OCI-LY7 (cell line): Measurements from ENCODE around the gene RPA1. TPM values are rescaled to one million over a fixed set of nuclear protein-coding genes. Genes with fewer than 3 reads are reported as not detected.

Experiments used
- BruUV-seq: library from RNA; stranded (reverse); fragments of 400-500 nt; replicated peaks from 2 replicates; lab custom pipeline; 2021; lab: Mats Ljungman, UMichigan
- CTCF ChIA-PET: fragments of 300-600 bp; sonication (Branson Sonifier 250); formaldehyde crosslinking; loops from one replicate; lab custom pipeline; 2022; ENCODE audit warnings: antibody characterized with exemption; ENCODE audit not compliant: unreplicated experiment; lab: Charles Lee
- POLR2A ChIA-PET: fragments of 300-600 bp; sonication (Branson Sonifier 250); formaldehyde crosslinking; loops from one replicate; lab custom pipeline; 2022; ENCODE audit warnings: antibody characterized with exemption; lab: Charles Lee
- DNase-seq: peaks from one replicate; pipeline ENCODE4 v3.0.0-alpha.2; 2015; ENCODE audit warnings: low spot score
- H2AFZ ChIP-seq: fragments of 200-600 bp; sonication (generic), shearing (Covaris generic); 2 replicates; pipeline ENCODE4 v1.6.1; 2014; ENCODE audit warnings: mild to moderate bottlenecking, antibody characterized with exemption, low read length, moderate library complexity
- H3K27ac ChIP-seq: fragments of 200-600 bp; sonication (generic); 2 replicates; pipeline ENCODE4 v1.5.1; 2014; ENCODE audit warnings: mixed run types, low read depth, mild to moderate bottlenecking, moderate library complexity, low read length, inconsistent platforms; ENCODE audit not compliant: poor library complexity, severe bottlenecking
- H3K36me3 ChIP-seq: fragments of 200-600 bp; sonication (generic); 2 replicates; pipeline ENCODE4 v1.6.1; 2014; ENCODE audit warnings: mild to moderate bottlenecking, antibody characterized with exemption, low read length, moderate library complexity, mixed read lengths; ENCODE audit not compliant: insufficient read depth
- H3K4me1 ChIP-seq: fragments of 200-600 bp; sonication (generic); 2 replicates; pipeline ENCODE4 v1.5.1; 2014; ENCODE audit warnings: mild to moderate bottlenecking, low read length; ENCODE audit not compliant: insufficient read depth, poor library complexity, severe bottlenecking
- H3K4me2 ChIP-seq: fragments of 200-600 bp; sonication (generic); 2 replicates; pipeline ENCODE4 v1.6.1; 2014; ENCODE audit warnings: mild to moderate bottlenecking, low read length
- H3K4me3 ChIP-seq: fragments of 200-600 bp; sonication (generic); 2 replicates; pipeline ENCODE4 v1.5.1; 2014; ENCODE audit warnings: mild to moderate bottlenecking, low read depth, low read length; ENCODE audit not compliant: poor library complexity, severe bottlenecking
- H3K79me2 ChIP-seq: fragments of 200-600 bp; sonication (generic); 2 replicates; pipeline ENCODE4 v1.6.1; 2016; ENCODE audit warnings: low read depth, mild to moderate bottlenecking, low read length, moderate library complexity, mixed read lengths; ENCODE audit not compliant: insufficient read depth
- H3K9me2 ChIP-seq: fragments of 200-600 bp; sonication (generic); 2 replicates; pipeline ENCODE4 v1.6.1; 2016; ENCODE audit warnings: mild to moderate bottlenecking, low read length, mixed read lengths; ENCODE audit not compliant: insufficient read depth
- H3K9me3 ChIP-seq: fragments of 200-600 bp; sonication (generic); 2 replicates; pipeline ENCODE4 v1.6.1; 2014; ENCODE audit warnings: mild to moderate bottlenecking, mixed run types, low read length, mixed read lengths
- H4K20me1 ChIP-seq: fragments of 200-600 bp; sonication (generic); 2 replicates; pipeline ENCODE4 v1.6.1; 2014; ENCODE audit warnings: mild to moderate bottlenecking, antibody characterized with exemption, low read length, moderate library complexity, mixed read lengths; ENCODE audit not compliant: insufficient read depth
- EZH2phosphoT487 ChIP-seq: fragments of 200-600 bp; sonication (generic); IDR thresholded peaks from 2 replicates; pipeline ENCODE4 v1.6.1; 2018; ENCODE audit warnings: low read depth, borderline replicate concordance, mild to moderate bottlenecking, mixed run types, antibody characterized with exemption, low read length, moderate library complexity, mixed read lengths
- intact Hi-C: fragments of 100-400 bp; cut with micrococcal nuclease; formaldehyde crosslinking; loops from one replicate; pipeline ENCODE4 v1.10.0; 2022; ENCODE audit not compliant: unreplicated experiment
- total RNA-seq, 2 experiments: library from RNA; depleted of rRNA in 1 of 2; stranded (reverse); fragments of >200 nt in 1 of 2; shearing (Covaris generic) in 1 of 2; gene quantifications; 2 replicates each; pipeline ENCODE4 v1.2.3, GENCODE V29; 2014 to 2022
- TF ChIP-seq, protein P1 (sequence below): fragments of 200-600 bp; sonication (generic); conservative IDR thresholded peaks from 2 replicates; pipeline ENCODE4 v1.5.1; 2014; ENCODE audit warnings: mild to moderate bottlenecking, antibody characterized with exemption, low read length, moderate library complexity, mixed read lengths

The RPA1 gene
- total RNA-seq, 2 experiments from 2014 or later = 55.5 to 184 TPM

DNA sequence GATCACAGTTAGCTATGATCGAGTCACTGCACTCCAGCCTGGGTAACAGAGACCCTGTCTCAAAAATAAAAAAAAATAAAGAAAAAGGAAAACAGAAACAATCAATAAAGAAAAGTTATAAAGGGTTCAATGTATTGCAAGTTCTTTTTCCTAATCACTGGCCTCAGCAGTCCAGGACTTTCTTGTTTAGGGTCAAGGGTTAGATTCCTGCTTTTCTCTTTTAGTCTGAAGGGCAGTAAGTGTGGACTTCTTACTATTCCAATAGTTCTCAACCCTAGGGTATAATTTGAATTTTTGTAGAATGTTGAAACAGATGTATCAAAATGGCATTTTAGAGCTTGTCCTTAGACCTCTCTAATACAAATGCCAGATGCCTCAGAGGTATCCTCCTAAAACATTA, 27.4 kb upstream of the RPA1 start:
- no peaks in the 10 kb centered on the region for H3K9me3 ChIP-seq
- no peak for DNase-seq
- H3K4me2 ChIP-seq = no peak overlapping the region
- no peaks in the 10 kb centered on the region for H4K20me1 ChIP-seq
- CTCF ChIA-PET = no interaction called here
- no peaks in the 10 kb centered on the region for H3K9me2 ChIP-seq
- no peak overlapping the region for H3K4me3 ChIP-seq
- no peak overlapping the region for H3K27ac ChIP-seq
- TF ChIP-seq, protein P1, sequence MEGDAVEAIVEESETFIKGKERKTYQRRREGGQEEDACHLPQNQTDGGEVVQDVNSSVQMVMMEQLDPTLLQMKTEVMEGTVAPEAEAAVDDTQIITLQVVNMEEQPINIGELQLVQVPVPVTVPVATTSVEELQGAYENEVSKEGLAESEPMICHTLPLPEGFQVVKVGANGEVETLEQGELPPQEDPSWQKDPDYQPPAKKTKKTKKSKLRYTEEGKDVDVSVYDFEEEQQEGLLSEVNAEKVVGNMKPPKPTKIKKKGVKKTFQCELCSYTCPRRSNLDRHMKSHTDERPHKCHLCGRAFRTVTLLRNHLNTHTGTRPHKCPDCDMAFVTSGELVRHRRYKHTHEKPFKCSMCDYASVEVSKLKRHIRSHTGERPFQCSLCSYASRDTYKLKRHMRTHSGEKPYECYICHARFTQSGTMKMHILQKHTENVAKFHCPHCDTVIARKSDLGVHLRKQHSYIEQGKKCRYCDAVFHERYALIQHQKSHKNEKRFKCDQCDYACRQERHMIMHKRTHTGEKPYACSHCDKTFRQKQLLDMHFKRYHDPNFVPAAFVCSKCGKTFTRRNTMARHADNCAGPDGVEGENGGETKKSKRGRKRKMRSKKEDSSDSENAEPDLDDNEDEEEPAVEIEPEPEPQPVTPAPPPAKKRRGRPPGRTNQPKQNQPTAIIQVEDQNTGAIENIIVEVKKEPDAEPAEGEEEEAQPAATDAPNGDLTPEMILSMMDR = no peak
- TF ChIP-seq EZH2phosphoT487 = no peak
- POLR2A ChIA-PET = no interaction called here
- H3K79me2 ChIP-seq = no peaks in the 10 kb centered on the region
- H3K4me1 ChIP-seq = no peaks in the 10 kb centered on the region
- no peak overlapping the region for H2AFZ ChIP-seq
- peaks cover 52% of the 10 kb centered on the region for H3K36me3 ChIP-seq
- BruUV-seq = no TSS peak
- intact Hi-C loops = no loop called here

DNA sequence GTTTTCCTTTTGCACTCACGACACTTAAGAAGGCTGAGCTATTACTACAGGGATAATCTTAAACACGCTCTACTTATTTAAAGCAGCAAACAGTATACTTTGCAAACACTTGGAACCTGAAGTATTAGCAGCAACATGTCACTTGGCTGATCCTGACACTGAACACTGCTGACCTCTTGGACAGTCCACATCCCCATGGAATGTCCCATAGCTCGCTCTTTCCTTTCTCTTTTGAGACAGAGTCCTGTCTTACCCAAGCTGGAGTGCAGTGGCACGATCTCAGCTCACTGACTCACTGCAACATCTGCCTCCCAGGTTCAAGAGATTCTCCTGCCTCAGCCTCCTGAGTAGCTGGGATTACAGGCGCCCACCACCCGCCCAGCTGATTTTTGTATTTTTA, 26.5 kb upstream of the RPA1 start:
- no TSS peak for BruUV-seq
- CTCF ChIA-PET = no interaction called here
- intact Hi-C loops = no loop called here
- H3K79me2 ChIP-seq = no peaks in the 10 kb centered on the region
- TF ChIP-seq, protein P1 = no peak
- no peak for TF ChIP-seq EZH2phosphoT487
- H3K27ac ChIP-seq = no peak overlapping the region
- no peak for DNase-seq
- POLR2A ChIA-PET = interaction anchor here (0.5 kb wide), 1 partner anchor 18 kb away, joined by 3 read pairs; no protein-coding TSS in a partner anchor
- H4K20me1 ChIP-seq = no peaks in the 10 kb centered on the region
- no peaks in the 10 kb centered on the region for H3K4me1 ChIP-seq
- no peak overlapping the region for H3K4me3 ChIP-seq
- peaks cover 54% of the 10 kb centered on the region for H3K36me3 ChIP-seq
- no peak overlapping the region for H3K4me2 ChIP-seq
- H3K9me2 ChIP-seq = no peaks in the 10 kb centered on the region
- no peaks in the 10 kb centered on the region for H3K9me3 ChIP-seq
- no peak overlapping the region for H2AFZ ChIP-seq

DNA sequence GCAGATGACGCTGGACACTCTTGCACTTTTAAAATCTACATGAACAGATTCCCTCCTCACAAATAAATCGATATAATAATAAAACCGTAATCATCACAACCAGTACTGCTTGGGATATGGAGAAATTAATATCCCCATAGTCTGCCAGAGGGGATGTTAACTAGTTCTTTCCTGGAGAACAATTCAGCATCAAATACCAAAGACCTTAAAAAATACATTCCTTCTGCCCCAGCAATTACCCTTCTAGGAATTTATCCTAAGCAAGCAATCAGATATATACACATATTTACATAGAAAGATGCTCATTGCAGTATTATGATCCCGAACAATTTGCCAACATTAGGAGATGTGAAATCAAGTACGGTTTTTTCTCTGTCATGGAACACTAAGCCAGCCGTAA, 21.9 kb upstream of the RPA1 start:
- BruUV-seq = no TSS peak
- CTCF ChIA-PET = no interaction called here

More for the DNA sequence above, 21.9 kb upstream of the RPA1 start:
- peaks cover 58% of the 10 kb centered on the region for H3K36me3 ChIP-seq
- intact Hi-C loops = no loop called here
- TF ChIP-seq, protein P1 = no peak
- TF ChIP-seq EZH2phosphoT487 = no peak
- H4K20me1 ChIP-seq = no peaks in the 10 kb centered on the region
- no peak overlapping the region for H3K27ac ChIP-seq
- no peaks in the 10 kb centered on the region for H3K4me1 ChIP-seq
- no peak for DNase-seq
- H3K79me2 ChIP-seq = no peaks in the 10 kb centered on the region
- H2AFZ ChIP-seq = no peak overlapping the region
- H3K9me2 ChIP-seq = no peaks in the 10 kb centered on the region
- POLR2A ChIA-PET = no interaction called here
- no peak overlapping the region for H3K4me3 ChIP-seq
- no peak overlapping the region for H3K4me2 ChIP-seq
- H3K9me3 ChIP-seq = no peaks in the 10 kb centered on the region
